ENCODE results near the gene UBE3C.

DNA sequence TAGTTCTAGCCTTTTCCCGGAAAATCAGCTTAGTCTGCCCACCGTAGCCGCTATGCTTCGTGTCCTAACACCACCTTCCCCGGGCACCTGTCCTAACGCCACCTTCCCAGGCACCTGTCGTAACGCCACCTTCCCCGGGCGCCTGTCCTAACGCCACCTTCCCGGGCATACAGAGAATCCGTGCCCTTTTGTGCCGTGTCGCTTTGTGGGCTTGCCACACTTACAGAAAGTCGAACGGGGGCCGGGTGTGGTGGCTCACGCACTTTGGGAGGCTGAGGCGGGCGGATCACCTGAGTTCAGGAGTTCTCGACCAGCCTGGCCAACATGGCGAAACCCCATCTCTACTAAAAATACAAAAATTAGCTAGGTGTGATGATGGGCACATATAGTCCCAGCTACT, 124.4 kb downstream of the UBE3C start:
- TF ChIP-seq, protein P1, sequence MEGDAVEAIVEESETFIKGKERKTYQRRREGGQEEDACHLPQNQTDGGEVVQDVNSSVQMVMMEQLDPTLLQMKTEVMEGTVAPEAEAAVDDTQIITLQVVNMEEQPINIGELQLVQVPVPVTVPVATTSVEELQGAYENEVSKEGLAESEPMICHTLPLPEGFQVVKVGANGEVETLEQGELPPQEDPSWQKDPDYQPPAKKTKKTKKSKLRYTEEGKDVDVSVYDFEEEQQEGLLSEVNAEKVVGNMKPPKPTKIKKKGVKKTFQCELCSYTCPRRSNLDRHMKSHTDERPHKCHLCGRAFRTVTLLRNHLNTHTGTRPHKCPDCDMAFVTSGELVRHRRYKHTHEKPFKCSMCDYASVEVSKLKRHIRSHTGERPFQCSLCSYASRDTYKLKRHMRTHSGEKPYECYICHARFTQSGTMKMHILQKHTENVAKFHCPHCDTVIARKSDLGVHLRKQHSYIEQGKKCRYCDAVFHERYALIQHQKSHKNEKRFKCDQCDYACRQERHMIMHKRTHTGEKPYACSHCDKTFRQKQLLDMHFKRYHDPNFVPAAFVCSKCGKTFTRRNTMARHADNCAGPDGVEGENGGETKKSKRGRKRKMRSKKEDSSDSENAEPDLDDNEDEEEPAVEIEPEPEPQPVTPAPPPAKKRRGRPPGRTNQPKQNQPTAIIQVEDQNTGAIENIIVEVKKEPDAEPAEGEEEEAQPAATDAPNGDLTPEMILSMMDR (IDR thresholded peaks at IDR 0.05): no peak
- TF ChIP-seq POLR2A (IDR thresholded peaks at IDR 0.05): no peak

All from lower leg skin (tissue), 3 donors.